Transverse colon (tissue), 4 donors: ENCODE data around the gene CHST15.

ENCODE experiments used
- CTCF ChIP-seq, 5 experiments: fragments of 200-600 bp in 3 of 5; fragments of 450-650 bp in 2 of 5; sonication (generic) in 3 of 5; IDR thresholded peaks; 1 replicate in 2 of 5; 2 replicates in 3 of 5; pipeline ENCODE4 v1.5.1; 2016 to 2017; ENCODE audit warnings: antibody characterized with exemption in 5 of 5, inconsistent platforms in 3 of 5, mild to moderate bottlenecking in 2 of 5, moderate library complexity in 1 of 5
- POLR2AphosphoS5 ChIP-seq, 3 donors: sonication (generic); formaldehyde crosslinking; IDR thresholded peaks; one replicate each; pipeline ENCODE4 v1.6.1; 2016; ENCODE audit warnings: antibody characterized with exemption in 3 of 3

GRCh38 chr10:124053971-124054370 is 39.4 kb downstream of the CHST15 start:
- TF ChIP-seq POLR2AphosphoS5 (IDR thresholded peaks at IDR 0.05) (no peak), CTCF (IDR thresholded peaks at IDR 0.05) (no peak)
